C4-2B (cell line): Measurements from ENCODE around the gene ANKRD62.

ENCODE experiments used
- CTCF ChIP-seq: fragments of 450-650 bp; conservative IDR thresholded peaks from 2 replicates; pipeline ENCODE4 v1.5.1; 2017; ENCODE audit warnings: mild to moderate bottlenecking
- ZFX ChIP-seq: fragments of 450-650 bp; IDR thresholded peaks from 2 replicates; pipeline ENCODE4 v1.6.1; 2017

GRCh38 chr18:12046046-12046750, 47.4 kb upstream of the ANKRD62 start:
- TF ChIP-seq ZFX: no peak
- TF ChIP-seq CTCF: no peak
